ENCODE measurements around the gene SNED1. TPM values are rescaled to one million over a fixed set of nuclear protein-coding genes. Genes with fewer than 3 reads are reported as not detected.

The SNED1 gene
- total RNA-seq, 4 donors from 2014 or later, result 16.4 to 56.2 (median 43.5) TPM

- H3K36me3 ChIP-seq, result peaks cover 2 to 26% of the 10 kb centered on the region in 2 donors
These were observed 84.1 kb downstream of the SNED1 start for GRCh38 chr2:241082341-241083090.

GRCh38 chr2:241083091-241083415 lies 84.6 kb downstream of the SNED1 start:
- in situ Hi-C loops (cut with MboI; ENCODE audit: low sequenced_read_pairs in 4 of 4), result no loop called here
- Histone ChIP-seq H3K27ac (no peak overlapping the region), H3K4me1 (no peaks in the 10 kb centered on the region), H3K27me3 (no peaks in the 10 kb centered on the region), H3K4me3 (no peak overlapping the region), H3K9me3 (no peaks in the 10 kb centered on the region), H3K36me3 (peaks cover 3 to 31% of the 10 kb centered on the region in 2 donors)
- ATAC-seq (no peak), DNase-seq (no peak)
- intact Hi-C loops (cut with DNase I; ENCODE audit: low total_unique reads), result loop anchor here (10.0 kb wide), 1 partner anchor 402 kb away; no protein-coding TSS in a partner anchor
- TF ChIP-seq CTCF (IDR thresholded peaks at IDR 0.05 in 4 of 5, conservative IDR thresholded peaks at IDR 0.05 in 1 of 5), result no peak
- no peak for TF ChIP-seq POLR2A (IDR thresholded peaks at IDR 0.05)

More at GRCh38 chr2:241082341-241083090, 84.1 kb downstream of the SNED1 start:
- Histone ChIP-seq H3K9me3 (no peaks in the 10 kb centered on the region), H3K4me3 (no peak overlapping the region), H3K27ac (no peak overlapping the region), H3K27me3 (no peaks in the 10 kb centered on the region), H3K4me1 (no peaks in the 10 kb centered on the region)
- ATAC-seq (no peak), DNase-seq (no peak)
- intact Hi-C loops (cut with DNase I; ENCODE audit: low total_unique reads), result loop anchor here (10.0 kb wide), 1 partner anchor 402 kb away; no protein-coding TSS in a partner anchor
- in situ Hi-C loops (cut with MboI; ENCODE audit: low sequenced_read_pairs in 4 of 4), result no loop called here
- TF ChIP-seq CTCF (IDR thresholded peaks at IDR 0.05 in 4 of 5, conservative IDR thresholded peaks at IDR 0.05 in 1 of 5) (no peak), POLR2A (IDR thresholded peaks at IDR 0.05) (no peak)

GRCh38 chr2:241084856-241085444 lies 86.5 kb downstream of the SNED1 start:
- H3K4me1 ChIP-seq, result no peaks in the 10 kb centered on the region
- in situ Hi-C loops (cut with MboI; ENCODE audit: low sequenced_read_pairs in 4 of 4), result no loop called here
- TF ChIP-seq POLR2A (IDR thresholded peaks at IDR 0.05) (no peak), CTCF (IDR thresholded peaks at IDR 0.05 in 4 of 5, conservative IDR thresholded peaks at IDR 0.05 in 1 of 5) (no peak)
- ATAC-seq (no peak), DNase-seq (no peak)
- H3K27ac ChIP-seq, result no peak overlapping the region
- no peaks in the 10 kb centered on the region for H3K9me3 ChIP-seq
- peaks cover 3 to 50% of the 10 kb centered on the region in 2 donors for H3K36me3 ChIP-seq
- H3K4me3 ChIP-seq, result no peak overlapping the region
- intact Hi-C loops (cut with DNase I; ENCODE audit: low total_unique reads), result loop anchor here (10.0 kb wide), 1 partner anchor 400 kb away; no protein-coding TSS in a partner anchor
- no peaks in the 10 kb centered on the region for H3K27me3 ChIP-seq

GRCh38 chr2:241087420-241088268 lies 89.2 kb downstream of the SNED1 start:
- H3K27me3 ChIP-seq, result no peaks in the 10 kb centered on the region
- H3K4me1 ChIP-seq, result peaks cover 0 to 5% of the 10 kb centered on the region in 2 donors
- no peak overlapping the region for H3K27ac ChIP-seq
- H3K4me3 ChIP-seq, result no peak overlapping the region
- H3K36me3 ChIP-seq, result peaks cover 3 to 71% of the 10 kb centered on the region in 2 donors
- intact Hi-C loops (cut with DNase I; ENCODE audit: low total_unique reads) (loop anchor here (10.0 kb wide), 1 partner anchor 397 kb away; no protein-coding TSS in a partner anchor), in situ Hi-C loops (cut with MboI; ENCODE audit: low sequenced_read_pairs in 4 of 4) (no loop called here)
- no peaks in the 10 kb centered on the region for H3K9me3 ChIP-seq
- TF ChIP-seq POLR2A (IDR thresholded peaks at IDR 0.05) (no peak), CTCF (IDR thresholded peaks at IDR 0.05 in 4 of 5, conservative IDR thresholded peaks at IDR 0.05 in 1 of 5) (no peak)
- no peak for ATAC-seq
- no peak for DNase-seq

Measured in gastrocnemius medialis (tissue), 4 donors.